Endothelial cell of umbilical vein (primary cell): ENCODE data around the gene RBM20.

ENCODE experiments used
- JUN ChIP-seq: IDR thresholded peaks from 2 replicates; pipeline ENCODE4 v1.6.1; 2011; ENCODE audit warnings: borderline replicate concordance, low read depth; ENCODE audit not compliant: insufficient read length, insufficient read depth
- MAX ChIP-seq: IDR thresholded peaks from 2 replicates; pipeline ENCODE4 v1.6.1; 2011; ENCODE audit not compliant: insufficient read depth, insufficient read length
- TF ChIP-seq, protein P1 (sequence below), 2 donors: IDR thresholded peaks; 1 replicate in 1 of 2; 2 replicates in 1 of 2; pipeline ENCODE4 v1.5.1; 2011; ENCODE audit warnings: low read length in 2 of 2, mild to moderate bottlenecking in 2 of 2, moderate library complexity in 2 of 2, control low read depth in 1 of 2, inconsistent platforms in 1 of 2, low read depth in 1 of 2; ENCODE audit not compliant: insufficient read depth in 1 of 2; ENCODE audit errors: extremely low read depth in 1 of 2

DNA sequence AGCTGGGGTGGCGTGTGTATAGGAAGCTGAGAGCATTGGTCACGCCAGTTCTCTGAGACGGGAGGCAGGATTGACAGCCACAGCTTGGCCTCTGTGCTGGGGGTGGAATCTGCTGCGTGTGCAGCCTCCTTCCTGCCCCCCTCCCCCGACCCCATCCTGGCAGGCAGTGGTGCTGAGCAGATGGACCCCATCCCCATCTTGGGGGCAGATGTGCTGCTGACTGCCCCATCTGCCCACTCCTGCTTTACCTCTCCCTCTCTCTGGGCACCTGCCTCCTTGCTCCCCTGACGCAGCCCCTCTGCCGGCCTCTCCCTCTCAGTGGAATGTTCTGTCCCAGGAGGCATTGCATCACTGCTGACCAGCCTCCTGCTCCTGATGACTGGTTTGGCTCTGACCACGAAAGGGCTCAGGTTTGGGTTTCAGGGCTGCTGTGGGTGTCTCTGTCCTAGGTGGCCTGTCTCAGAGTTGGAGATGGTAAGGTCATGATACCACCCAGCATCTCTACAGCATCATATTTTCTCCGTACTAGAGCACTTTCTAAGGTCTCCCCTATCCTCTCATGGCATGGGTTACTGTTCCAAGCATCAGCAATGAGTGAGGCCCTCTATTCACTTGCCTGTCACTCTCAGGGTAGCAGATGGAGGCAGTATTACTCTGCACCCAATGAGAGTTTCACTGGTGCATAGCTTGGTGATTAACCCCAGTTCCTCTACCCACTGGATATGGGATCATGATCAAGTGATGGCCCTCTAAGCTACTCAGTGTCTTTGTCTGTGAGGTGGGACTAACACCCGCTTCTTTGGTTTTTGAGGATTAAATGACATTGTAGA, 81.9 kb downstream of the RBM20 start:
- TF ChIP-seq MAX (no peak), JUN (no peak)
- TF ChIP-seq, protein P1, sequence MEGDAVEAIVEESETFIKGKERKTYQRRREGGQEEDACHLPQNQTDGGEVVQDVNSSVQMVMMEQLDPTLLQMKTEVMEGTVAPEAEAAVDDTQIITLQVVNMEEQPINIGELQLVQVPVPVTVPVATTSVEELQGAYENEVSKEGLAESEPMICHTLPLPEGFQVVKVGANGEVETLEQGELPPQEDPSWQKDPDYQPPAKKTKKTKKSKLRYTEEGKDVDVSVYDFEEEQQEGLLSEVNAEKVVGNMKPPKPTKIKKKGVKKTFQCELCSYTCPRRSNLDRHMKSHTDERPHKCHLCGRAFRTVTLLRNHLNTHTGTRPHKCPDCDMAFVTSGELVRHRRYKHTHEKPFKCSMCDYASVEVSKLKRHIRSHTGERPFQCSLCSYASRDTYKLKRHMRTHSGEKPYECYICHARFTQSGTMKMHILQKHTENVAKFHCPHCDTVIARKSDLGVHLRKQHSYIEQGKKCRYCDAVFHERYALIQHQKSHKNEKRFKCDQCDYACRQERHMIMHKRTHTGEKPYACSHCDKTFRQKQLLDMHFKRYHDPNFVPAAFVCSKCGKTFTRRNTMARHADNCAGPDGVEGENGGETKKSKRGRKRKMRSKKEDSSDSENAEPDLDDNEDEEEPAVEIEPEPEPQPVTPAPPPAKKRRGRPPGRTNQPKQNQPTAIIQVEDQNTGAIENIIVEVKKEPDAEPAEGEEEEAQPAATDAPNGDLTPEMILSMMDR (IDR thresholded peaks at IDR 0.05; ENCODE audit: extremely low read depth in 1 of 2, insufficient read depth in 1 of 2, low read depth in 1 of 2, low read length in 2 of 2), result no peak
